Stimulated activated CD8-positive, alpha-beta memory T cell treated with anti-CD3 and anti-CD28 coated beads, Interleukin-12 subunit alpha, Interleukin-12 subunit beta, amount 100 ng/mL, for 24 hours (primary cell): Measurements from ENCODE around the gene SDHA.
"Not testable (repeated sequence)": the region's sequence is repeated elsewhere in the genome, so short reads cannot be mapped to it uniquely, and the experiment has no call there.

Source experiments
- DNase-seq: peaks from one replicate; pipeline ENCODE4 v3.0.0-alpha.2; 2020; ENCODE audit errors: extremely low read depth

Gene SDHA

GRCh38 chr5:257148-257547, 39.0 kb downstream of the SDHA start:
- no peak for DNase-seq

DNA sequence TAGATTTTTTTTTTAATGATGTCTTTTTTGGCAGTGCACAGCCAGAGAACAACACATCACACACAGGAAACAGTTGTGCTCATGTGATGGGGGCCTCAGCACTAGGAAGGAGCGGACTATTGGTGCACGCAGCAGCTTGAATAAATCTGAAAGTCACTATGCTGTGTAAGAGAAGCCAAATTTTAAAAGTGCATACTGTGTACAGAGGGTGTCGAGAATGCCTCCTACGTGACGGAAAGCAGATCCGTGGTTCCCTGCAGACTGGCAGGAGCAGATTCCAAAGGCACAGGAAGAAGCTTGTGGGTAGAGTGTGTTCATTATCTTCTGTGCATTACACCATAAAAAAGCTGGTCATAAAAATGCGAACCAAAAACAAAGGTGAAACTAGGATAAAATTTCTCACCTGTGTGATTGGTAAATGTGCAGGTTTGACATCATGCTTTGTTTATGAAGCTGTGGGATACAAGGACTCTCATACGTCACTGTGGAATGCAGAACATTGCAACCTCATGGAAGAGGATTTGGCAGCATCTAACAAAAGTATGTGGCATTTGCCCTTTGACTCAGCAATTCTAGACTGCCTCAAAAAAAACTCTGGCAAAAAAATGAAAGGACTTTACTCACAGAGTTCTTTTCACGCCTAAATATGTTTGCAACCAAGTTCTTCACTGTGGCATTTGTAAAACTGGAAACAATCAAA, 45.3 kb downstream of the SDHA start:
- DNase-seq: not testable (repeated sequence)

- DNase-seq: no peak
These were observed 46.2 kb downstream of the SDHA start for GRCh38 chr5:264338-264737.

DNA sequence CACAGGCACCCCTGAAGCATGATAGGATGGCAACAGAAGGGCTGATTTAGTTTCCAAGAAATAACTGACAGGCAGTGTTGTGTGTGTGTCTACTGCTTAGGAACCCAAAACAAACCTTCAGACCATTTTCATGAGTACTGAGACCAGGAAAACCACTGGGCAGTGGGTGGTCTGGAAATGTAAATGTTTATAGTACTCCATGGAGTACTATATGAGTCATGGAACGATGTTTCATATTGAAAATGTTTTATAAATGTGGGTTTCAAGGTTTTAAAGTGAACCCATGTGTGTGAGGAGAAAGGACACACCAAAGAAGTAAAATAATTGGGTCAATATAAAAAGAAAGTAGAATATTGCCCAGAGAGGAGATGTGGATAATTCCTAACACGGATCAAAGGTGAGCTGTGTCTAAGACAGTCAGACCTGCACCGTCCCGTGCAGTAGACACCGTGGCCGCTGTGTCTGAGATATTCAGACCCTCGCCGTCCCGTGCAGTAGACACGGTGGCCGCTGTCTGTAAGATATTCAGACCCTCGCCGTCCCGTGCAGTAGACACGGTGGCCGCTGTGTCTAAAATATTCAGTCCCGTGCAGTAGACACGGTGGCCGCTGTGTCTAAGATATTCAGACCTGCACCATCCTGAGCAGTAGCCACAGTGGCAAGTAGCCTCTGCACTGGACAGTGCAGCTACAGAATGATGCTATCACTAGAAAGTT, 48.3 kb downstream of the SDHA start:
- not testable (repeated sequence) for DNase-seq

- DNase-seq: no peak
These were observed 49.6 kb downstream of the SDHA start for GRCh38 chr5:267716-268115.

GRCh38 chr5:270340-270739, 52.2 kb downstream of the SDHA start:
- no peak for DNase-seq

DNA sequence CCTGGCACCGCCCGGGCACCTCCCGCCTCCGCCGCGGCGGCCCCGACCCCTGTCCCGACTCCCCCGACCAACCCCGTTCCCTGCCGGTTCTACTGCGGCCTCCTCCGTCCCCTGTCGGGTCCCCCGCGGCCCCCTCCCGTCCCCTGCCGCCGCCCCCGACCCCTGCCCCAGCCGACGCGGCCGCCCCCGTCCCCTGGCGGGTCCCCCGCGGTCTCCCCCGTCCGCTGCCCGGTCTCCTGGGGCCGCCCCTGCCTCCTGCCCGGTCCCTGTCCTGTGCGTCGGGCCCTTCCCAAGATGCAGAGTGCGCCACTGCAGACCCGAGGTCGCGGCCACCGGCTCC, 53.7 kb downstream of the SDHA start:
- DNase-seq: not testable (repeated sequence)

GRCh38 chr5:273091-273490, 55.0 kb downstream of the SDHA start:
- not testable (repeated sequence) for DNase-seq

- not testable (repeated sequence) for DNase-seq
These were observed 55.4 kb downstream of the SDHA start for GRCh38 chr5:273491-273890.

GRCh38 chr5:274346-274745, 56.2 kb downstream of the SDHA start:
- DNase-seq: not testable (repeated sequence)

DNA sequence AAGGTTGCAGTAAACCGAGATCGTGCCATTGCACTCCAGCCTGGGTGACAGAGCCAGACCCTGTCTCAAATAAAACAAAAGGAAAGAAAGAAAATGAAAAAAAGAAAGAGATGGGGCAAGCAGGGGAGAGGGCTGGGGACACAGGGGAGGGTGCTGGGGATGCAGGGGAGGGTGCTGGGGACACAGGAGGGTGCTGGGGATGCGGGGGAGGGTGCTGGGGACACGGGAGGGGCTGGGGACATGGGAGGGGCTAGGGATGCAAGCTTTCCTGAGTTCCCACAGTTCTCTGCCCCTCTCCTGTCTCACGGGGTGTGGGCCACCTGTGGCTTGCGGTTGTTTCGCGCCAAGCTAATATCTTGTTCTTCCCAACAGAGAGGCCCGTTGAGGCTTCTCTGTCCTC, 60.5 kb downstream of the SDHA start:
- no peak for DNase-seq

- DNase-seq: not testable (repeated sequence)
These were observed 61.0 kb downstream of the SDHA start for GRCh38 chr5:279051-279665.

- no peak for DNase-seq
These were observed 68.0 kb downstream of the SDHA start for GRCh38 chr5:285991-286557.

DNA sequence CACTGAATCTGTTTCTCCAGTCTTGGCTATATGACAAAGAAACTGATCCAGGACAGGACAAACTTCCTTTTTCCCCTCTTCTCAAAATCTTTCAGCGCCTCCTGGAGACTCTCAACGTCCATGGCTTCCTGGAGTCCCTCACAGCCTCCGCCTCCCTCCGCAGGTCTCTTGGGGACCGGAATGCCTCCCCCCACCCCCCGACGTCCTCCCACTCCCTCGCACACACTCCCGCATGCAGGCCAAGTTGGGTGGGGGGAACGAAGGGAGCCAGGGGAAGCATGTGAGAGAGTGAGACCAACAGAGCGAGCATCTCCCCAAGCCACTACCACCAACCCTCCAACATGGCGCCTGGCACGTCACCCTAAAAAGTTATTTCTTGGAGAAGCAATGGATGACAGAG, 72.1 kb downstream of the SDHA start:
- not testable (repeated sequence) for DNase-seq

GRCh38 chr5:291345-291744, 73.2 kb downstream of the SDHA start:
- not testable (repeated sequence) for DNase-seq

DNA sequence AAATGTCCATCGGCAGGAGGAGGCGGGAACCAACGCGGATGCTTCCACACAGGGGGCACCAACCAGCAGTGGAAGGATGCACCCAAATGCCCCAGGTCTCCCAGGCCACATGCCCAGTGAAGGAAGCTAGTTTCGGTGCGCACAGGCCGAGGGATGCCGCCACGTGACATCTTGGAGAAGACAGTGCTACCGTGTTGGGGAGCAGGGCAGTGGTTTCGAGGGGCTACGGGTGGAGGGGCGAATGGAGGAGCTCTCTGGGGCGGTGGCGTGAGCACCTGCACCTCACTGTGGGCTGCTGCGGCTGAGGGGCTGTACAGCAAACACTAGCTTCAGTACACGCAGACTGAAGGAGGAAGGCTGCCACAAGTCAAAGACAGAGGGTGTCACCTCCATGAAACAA, 76.7 kb downstream of the SDHA start:
- DNase-seq: not testable (repeated sequence)

DNA sequence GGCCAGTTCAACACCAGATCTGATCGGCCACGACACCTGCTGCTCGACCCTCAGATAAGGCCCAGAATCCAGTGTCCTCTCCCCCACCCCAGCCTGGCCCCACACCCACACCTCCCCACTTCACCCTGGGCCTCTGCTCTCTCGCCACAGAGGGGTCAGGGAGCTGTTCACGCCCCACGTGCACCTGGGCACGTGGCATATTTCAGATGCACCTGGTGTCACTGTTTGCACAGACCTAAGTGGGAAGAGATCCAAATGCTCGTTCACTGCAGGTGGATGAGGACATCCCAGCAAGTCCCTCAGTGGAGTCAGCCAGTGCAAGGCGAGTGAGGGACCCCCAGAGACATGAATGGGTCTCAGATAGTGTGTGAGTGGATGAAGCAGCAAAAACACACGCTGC, 78.1 kb downstream of the SDHA start:
- DNase-seq: not testable (repeated sequence)

DNA sequence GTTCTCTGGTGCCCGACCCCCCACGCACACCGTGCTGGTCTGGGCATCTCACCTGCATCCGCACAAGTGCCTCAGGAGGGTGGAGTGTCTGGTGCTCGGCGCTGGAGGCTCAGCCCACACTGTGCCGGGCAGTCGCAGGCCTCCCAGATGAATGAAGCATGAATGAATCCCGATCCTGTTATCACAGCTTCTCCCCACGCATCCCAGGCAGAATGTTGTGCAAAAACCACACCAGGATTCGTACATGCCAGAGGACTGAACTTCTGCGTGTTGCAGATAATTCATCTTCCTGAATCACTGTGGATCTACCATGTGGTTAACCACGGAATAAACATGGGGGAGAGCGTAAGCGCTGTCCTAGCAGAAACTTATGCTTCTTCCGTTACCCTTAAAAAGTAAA, 78.8 kb downstream of the SDHA start:
- DNase-seq: not testable (repeated sequence)

DNA sequence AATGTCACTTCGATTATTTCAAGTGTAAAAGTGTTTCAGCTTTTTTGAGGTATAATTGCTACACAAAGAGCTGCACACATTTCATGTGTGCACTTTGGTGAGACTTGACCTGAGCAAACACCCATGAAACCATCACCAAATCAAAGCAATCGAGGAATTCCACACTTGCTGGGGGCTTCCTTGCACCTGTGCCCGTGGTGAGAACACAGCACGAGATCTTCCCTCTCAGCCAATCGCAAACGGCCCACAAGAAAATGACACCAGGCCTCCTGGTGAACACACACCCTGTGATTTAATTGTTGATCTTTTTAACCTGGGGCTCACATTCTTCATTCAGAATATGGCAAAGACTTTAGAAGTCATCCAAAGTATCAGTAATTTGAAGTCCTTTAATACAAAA, 79.3 kb downstream of the SDHA start:
- DNase-seq: not testable (repeated sequence)

GRCh38 chr5:297991-298736, 80.0 kb downstream of the SDHA start:
- DNase-seq: not testable (repeated sequence)

GRCh38 chr5:298737-299125, 80.6 kb downstream of the SDHA start:
- DNase-seq: no peak

GRCh38 chr5:299921-300320, 81.8 kb downstream of the SDHA start:
- not testable (repeated sequence) for DNase-seq
